Karpas-422 (cell line): Measurements from ENCODE around the gene PBRM1. TPM values are rescaled to one million over a fixed set of nuclear protein-coding genes. Genes with fewer than 3 reads are reported as not detected.

Source experiments
- DNase-seq: peaks from one replicate; pipeline ENCODE4 v3.0.0-alpha.2; 2015
- H2AFZ ChIP-seq: fragments of 200-600 bp; sonication (generic); 2 replicates; pipeline ENCODE4 v1.6.1; 2014; ENCODE audit warnings: antibody characterized with exemption, low read length, mixed read lengths
- H3K27ac ChIP-seq: fragments of 200-600 bp; sonication (generic); 2 replicates; pipeline ENCODE4 v1.5.1; 2014; ENCODE audit warnings: mild to moderate bottlenecking, low read length, moderate library complexity
- H3K27me3 ChIP-seq: fragments of 200-600 bp; sonication (generic); 2 replicates; pipeline ENCODE4 v1.6.1; 2014; ENCODE audit warnings: low read length, mixed read lengths
- H3K36me3 ChIP-seq: fragments of 200-600 bp; sonication (generic); 2 replicates; pipeline ENCODE4 v1.6.1; 2014; ENCODE audit warnings: low read length, mixed read lengths; ENCODE audit not compliant: insufficient read depth
- H3K4me1 ChIP-seq: fragments of 200-600 bp; sonication (generic); 2 replicates; pipeline ENCODE4 v1.6.1; 2014; ENCODE audit warnings: mild to moderate bottlenecking, low read length, mixed read lengths
- H3K4me2 ChIP-seq: fragments of 200-600 bp; sonication (generic); 2 replicates; pipeline ENCODE4 v1.6.1; 2014; ENCODE audit warnings: low read length, low read depth, mild to moderate bottlenecking; ENCODE audit not compliant: poor library complexity, severe bottlenecking
- H3K4me3 ChIP-seq: fragments of 200-600 bp; sonication (generic); 2 replicates; pipeline ENCODE4 v1.5.1; 2014; ENCODE audit warnings: mild to moderate bottlenecking, antibody characterized with exemption, low read length, mixed read lengths
- H3K79me2 ChIP-seq: fragments of 200-600 bp; sonication (generic); 2 replicates; pipeline ENCODE4 v1.6.1; 2014; ENCODE audit warnings: mild to moderate bottlenecking, low read length, mixed read lengths
- H3K9ac ChIP-seq: fragments of 200-600 bp; sonication (generic); 2 replicates; pipeline ENCODE4 v1.6.0; 2014; ENCODE audit warnings: low read length
- H3K9me2 ChIP-seq: fragments of 200-600 bp; sonication (generic), shearing (Covaris generic); replicated peaks from 2 replicates; pipeline ENCODE4 v1.6.0; 2014; ENCODE audit warnings: mild to moderate bottlenecking, low read length, moderate library complexity; ENCODE audit not compliant: insufficient read depth
- H3K9me3 ChIP-seq: fragments of 300-700, 200-600 bp; sonication (generic); 2 replicates; pipeline ENCODE4 v1.6.1; 2014; ENCODE audit warnings: low read length, mixed read lengths
- H4K20me1 ChIP-seq: fragments of 200-600 bp; sonication (generic); 2 replicates; pipeline ENCODE4 v1.6.1; 2014; ENCODE audit warnings: mild to moderate bottlenecking, antibody characterized with exemption, low read length, low read depth; ENCODE audit not compliant: insufficient read depth
- small RNA-seq: library from RNA; depleted of rRNA; stranded (forward); fragments of <200 nt; gene quantifications from one replicate; pipeline ENCODE3, GENCODE V24; 2014
- total RNA-seq: library from RNA; depleted of rRNA; stranded (reverse); fragments of >200 nt; shearing (Covaris generic); gene quantifications from 2 replicates; pipeline ENCODE4 v1.2.3, GENCODE V29; 2014; ENCODE audit warnings: low replicate concordance; rRNA removed

PBRM1 gene
- total RNA-seq, 1 experiment from 2014 or later, result 53.3 TPM

GRCh38 chr3:52498137-52499054 is 187.3 kb downstream of the PBRM1 start:
- no peaks in the 10 kb centered on the region for H3K9me2 ChIP-seq
- no peaks in the 10 kb centered on the region for H3K36me3 ChIP-seq
- H3K4me1 ChIP-seq, result peaks cover 6% of the 10 kb centered on the region
- no peak overlapping the region for H2AFZ ChIP-seq
- H3K4me3 ChIP-seq, result no peak overlapping the region
- no peaks in the 10 kb centered on the region for H3K27me3 ChIP-seq
- H3K27ac ChIP-seq, result no peak overlapping the region
- no peaks in the 10 kb centered on the region for H3K79me2 ChIP-seq
- no peak for DNase-seq
- H4K20me1 ChIP-seq, result no peaks in the 10 kb centered on the region
- H3K9ac ChIP-seq, result no peak overlapping the region
- H3K4me2 ChIP-seq, result no peak overlapping the region
- H3K9me3 ChIP-seq, result no peaks in the 10 kb centered on the region

- no peaks in the 10 kb centered on the region for H3K9me2 ChIP-seq
- DNase-seq, result no peak
- H3K4me2 ChIP-seq, result no peak overlapping the region
Measured at GRCh38 chr3:52495777-52496602, 189.7 kb downstream of the PBRM1 start.

More at GRCh38 chr3:52495777-52496602, 189.7 kb downstream of the PBRM1 start:
- Histone ChIP-seq H4K20me1 (no peaks in the 10 kb centered on the region), H3K4me1 (no peaks in the 10 kb centered on the region), H3K9ac (no peak overlapping the region), H3K9me3 (no peaks in the 10 kb centered on the region), H3K4me3 (no peak overlapping the region), H3K27me3 (no peaks in the 10 kb centered on the region), H3K36me3 (0 out of 2 replicates have a peak, but pooled peaks cover 2% of the 10 kb centered on the region), H3K79me2 (no peaks in the 10 kb centered on the region), H3K27ac (no peak overlapping the region), H2AFZ (no peak overlapping the region)

Small RNA genes lying within 50 kb of the gene (small RNA-seq; reads per million reads assigned to genes)
- gene AC006254.2 (not detected), gene RF00569 (17,266 reads per million, percentile 100 among the genes with 10 or more reads in this experiment), gene RF01183 (not detected), gene RNU6-856P (not detected), gene RNU6ATAC16P (not detected), gene SNORD19 (0.79 reads per million, percentile 23 among the genes with 10 or more reads in this experiment), gene SNORD19B (not detected), gene SNORD69 (853 reads per million, percentile 100 among the genes with 10 or more reads in this experiment)

Other genes starting within 250 kb of the PBRM1 start
- gene SEMA3G, start 240.8 kb downstream of the PBRM1 start, total RNA-seq, result 0.11 TPM in 1 of 2 replicates, not detected in the other
- 0.65 TPM in 1 of 2 replicates, not detected in the other for gene TNNC1, start 231.9 kb downstream of the PBRM1 start, total RNA-seq
- 44.2 and 70.1 TPM in 2 replicates for gene NISCH, start 230.3 kb downstream of the PBRM1 start, total RNA-seq
- not detected in 2 replicates for gene STAB1, start 190.6 kb downstream of the PBRM1 start, total RNA-seq
- gene NT5DC2, start 152.1 kb downstream of the PBRM1 start, total RNA-seq, result 46.5 and 47.8 TPM in 2 replicates
- gene UQCC5, start 149.3 kb downstream of the PBRM1 start, total RNA-seq, result 23.4 and 29.7 TPM in 2 replicates
- gene GNL3, start 119 bp upstream of the PBRM1 start, total RNA-seq, result 96.9 and 138 TPM in 2 replicates
- gene GLT8D1, start 19.9 kb upstream of the PBRM1 start, total RNA-seq, result 34.7 and 52.0 TPM in 2 replicates
- gene SPCS1, start 20.2 kb upstream of the PBRM1 start, total RNA-seq, result 122 and 184 TPM in 2 replicates
- 20.5 and 44.1 TPM in 2 replicates for gene NEK4, start 85.0 kb upstream of the PBRM1 start, total RNA-seq
- not detected in 2 replicates for gene ITIH1, start 91.7 kb upstream of the PBRM1 start, total RNA-seq
- not detected in 2 replicates for gene ITIH3, start 108.9 kb upstream of the PBRM1 start, total RNA-seq
- 11.1 and 14.3 TPM in 2 replicates for gene ITIH4, start 144.8 kb upstream of the PBRM1 start, total RNA-seq
- 2.4 TPM in 1 of 2 replicates, not detected in the other for gene MUSTN1, start 149.1 kb upstream of the PBRM1 start, total RNA-seq
- 25.0 and 39.6 TPM in 2 replicates for gene STIMATE, start 211.6 kb upstream of the PBRM1 start, total RNA-seq